Vagina (tissue), 2 donors: ENCODE measurements around the gene GCH1.

Experiments
- CTCF ChIP-seq, 3 experiments: fragments of 450-650 bp in 2 of 3; fragments of 200-600 bp in 1 of 3; sonication (generic) in 1 of 3; IDR thresholded peaks; one replicate each; pipeline ENCODE4 v1.5.1; 2017 to 2019; ENCODE audit warnings: antibody characterized with exemption in 3 of 3, mild to moderate bottlenecking in 2 of 3, moderate library complexity in 2 of 3
- POLR2A ChIP-seq, 2 donors: fragments of 450-650 bp; IDR thresholded peaks; one replicate each; pipeline ENCODE4 v1.6.1; 2017; ENCODE audit warnings: antibody characterized with exemption in 2 of 2, mild to moderate bottlenecking in 2 of 2, moderate library complexity in 2 of 2

- TF ChIP-seq CTCF (IDR thresholded peaks at IDR 0.05): no peak
- no peak for TF ChIP-seq POLR2A (IDR thresholded peaks at IDR 0.05)
Measured at GRCh38 chr14:54854181-54854580, 48.4 kb downstream of the GCH1 start.
